ENCODE results near the gene TMEM11.

GRCh38 chr17:21204935-21205334 lies 9.0 kb downstream of the TMEM11 start:
- TF ChIP-seq, protein P1, sequence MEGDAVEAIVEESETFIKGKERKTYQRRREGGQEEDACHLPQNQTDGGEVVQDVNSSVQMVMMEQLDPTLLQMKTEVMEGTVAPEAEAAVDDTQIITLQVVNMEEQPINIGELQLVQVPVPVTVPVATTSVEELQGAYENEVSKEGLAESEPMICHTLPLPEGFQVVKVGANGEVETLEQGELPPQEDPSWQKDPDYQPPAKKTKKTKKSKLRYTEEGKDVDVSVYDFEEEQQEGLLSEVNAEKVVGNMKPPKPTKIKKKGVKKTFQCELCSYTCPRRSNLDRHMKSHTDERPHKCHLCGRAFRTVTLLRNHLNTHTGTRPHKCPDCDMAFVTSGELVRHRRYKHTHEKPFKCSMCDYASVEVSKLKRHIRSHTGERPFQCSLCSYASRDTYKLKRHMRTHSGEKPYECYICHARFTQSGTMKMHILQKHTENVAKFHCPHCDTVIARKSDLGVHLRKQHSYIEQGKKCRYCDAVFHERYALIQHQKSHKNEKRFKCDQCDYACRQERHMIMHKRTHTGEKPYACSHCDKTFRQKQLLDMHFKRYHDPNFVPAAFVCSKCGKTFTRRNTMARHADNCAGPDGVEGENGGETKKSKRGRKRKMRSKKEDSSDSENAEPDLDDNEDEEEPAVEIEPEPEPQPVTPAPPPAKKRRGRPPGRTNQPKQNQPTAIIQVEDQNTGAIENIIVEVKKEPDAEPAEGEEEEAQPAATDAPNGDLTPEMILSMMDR (IDR thresholded peaks at IDR 0.05 in 4 of 5, conservative IDR thresholded peaks at IDR 0.05 in 1 of 5), result no peak
- TF ChIP-seq POLR2A (IDR thresholded peaks at IDR 0.05), result no peak
